NCI-H1048 (cell line): ENCODE results near the gene BANF1.
A peak's percentile ranks its signal among the peaks of the same experiment; 100 is the strongest.

ENCODE experiments used
- DNase-seq: peaks from one replicate; lab custom pipeline; 2025; lab: John Stamatoyannopoulos, UW

Gene BANF1

GRCh38 chr11:66001942-66002647 is at the start of gene BANF1, which contains the start of gene EIF1AD:
TSS of gene BANF1 (plus strand) at chr11:66002503. CDS start at chr11:66003251, 748 bp downstream.
TSS of gene EIF1AD (minus strand) at chr11:66002157. CDS start at chr11:66000389, 1,768 bp downstream.
- peak; percentile 93 for DNase-seq

GRCh38 chr11:65953471-65953870 is 48.8 kb upstream of the BANF1 start:
- no peak for DNase-seq

- no peak for DNase-seq
These were observed 47.5 kb upstream of the BANF1 start for GRCh38 chr11:65954771-65955170.

- no peak for DNase-seq
These were observed 44.0 kb upstream of the BANF1 start for GRCh38 chr11:65958291-65958690.

- no peak for DNase-seq
These were observed 43.4 kb upstream of the BANF1 start for GRCh38 chr11:65958774-65959420.

GRCh38 chr11:65960824-65961266 is 41.5 kb upstream of the BANF1 start:
- no peak for DNase-seq

- peak; percentile 95 for DNase-seq
These were observed 40.8 kb upstream of the BANF1 start, which contains the start of gene SART1 for GRCh38 chr11:65961267-65962140. TSS of gene SART1 (plus strand) at chr11:65961734. CDS start at chr11:65961781, 47 bp downstream.

- no peak for DNase-seq
These were observed 40.1 kb upstream of the BANF1 start for GRCh38 chr11:65962141-65962564.

GRCh38 chr11:65964906-65965305 is 37.4 kb upstream of the BANF1 start:
- no peak for DNase-seq

- no peak for DNase-seq
These were observed 36.1 kb upstream of the BANF1 start for GRCh38 chr11:65965986-65966762.

GRCh38 chr11:65967329-65967934 is 34.9 kb upstream of the BANF1 start:
- DNase-seq, result no peak

GRCh38 chr11:65968600-65969482 is 33.5 kb upstream of the BANF1 start:
- no peak for DNase-seq

- no peak for DNase-seq
These were observed 30.2 kb upstream of the BANF1 start for GRCh38 chr11:65972116-65972515.

GRCh38 chr11:65973439-65974110 is 28.7 kb upstream of the BANF1 start:
- DNase-seq, result no peak

GRCh38 chr11:65975771-65976170 is 26.5 kb upstream of the BANF1 start:
- no peak for DNase-seq

GRCh38 chr11:65976216-65977176 is 25.8 kb upstream of the BANF1 start:
- DNase-seq, result no peak

GRCh38 chr11:65977621-65978390 is 24.5 kb upstream of the BANF1 start:
- no peak for DNase-seq
